ENCODE data around the gene WDR93. TPM values are rescaled to one million over a fixed set of nuclear protein-coding genes. Genes with fewer than 3 reads are reported as not detected.

The WDR93 gene
- total and polyA plus RNA-seq, 2 donors (not counting 1 experiment from before 2014, with no cell fraction given): 0.12 TPM; not detected in 1

DNA sequence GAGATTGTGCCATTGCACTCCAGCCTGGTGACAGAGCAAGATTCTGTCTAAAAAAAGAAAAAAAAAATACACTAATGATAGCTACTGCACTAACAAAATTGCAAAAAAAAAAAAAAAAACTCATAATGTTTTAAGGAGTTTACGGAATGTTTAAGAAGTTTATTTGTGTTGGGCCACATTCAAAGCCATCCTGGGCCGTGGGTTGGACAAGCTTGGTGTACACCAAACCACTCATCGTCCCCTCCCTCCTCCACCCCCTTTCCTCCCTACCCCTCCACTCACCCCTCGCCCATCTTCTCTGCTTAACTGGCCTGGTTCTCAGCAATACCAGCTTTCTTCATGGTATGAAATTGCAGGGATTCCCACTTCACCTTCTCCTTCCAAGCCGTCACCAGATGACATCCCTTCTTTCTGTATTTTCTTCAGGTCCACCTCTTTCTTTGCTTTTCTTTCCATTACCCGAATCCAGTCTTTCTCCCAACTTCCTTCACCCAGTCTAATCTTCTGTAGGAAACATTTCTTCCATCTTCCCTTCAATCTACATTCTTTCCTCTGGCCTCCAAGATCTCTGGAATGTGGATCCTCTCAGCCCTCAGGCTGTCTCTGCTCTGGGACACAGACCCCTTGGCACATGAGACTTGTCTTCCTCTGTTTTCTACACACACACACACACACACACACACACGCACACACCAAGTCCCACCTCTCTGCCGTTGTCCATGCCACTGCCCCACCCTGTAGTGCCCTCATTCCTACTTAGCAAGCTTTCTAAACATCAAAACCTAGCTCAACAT, 63.9 kb downstream of the WDR93 start:
- no peak for TF ChIP-seq EZH2 (IDR thresholded peaks at IDR 0.05; ENCODE audit: borderline replicate concordance, insufficient read depth, low read depth, low read length, poor library complexity, severe bottlenecking)
- TF ChIP-seq, protein P1, sequence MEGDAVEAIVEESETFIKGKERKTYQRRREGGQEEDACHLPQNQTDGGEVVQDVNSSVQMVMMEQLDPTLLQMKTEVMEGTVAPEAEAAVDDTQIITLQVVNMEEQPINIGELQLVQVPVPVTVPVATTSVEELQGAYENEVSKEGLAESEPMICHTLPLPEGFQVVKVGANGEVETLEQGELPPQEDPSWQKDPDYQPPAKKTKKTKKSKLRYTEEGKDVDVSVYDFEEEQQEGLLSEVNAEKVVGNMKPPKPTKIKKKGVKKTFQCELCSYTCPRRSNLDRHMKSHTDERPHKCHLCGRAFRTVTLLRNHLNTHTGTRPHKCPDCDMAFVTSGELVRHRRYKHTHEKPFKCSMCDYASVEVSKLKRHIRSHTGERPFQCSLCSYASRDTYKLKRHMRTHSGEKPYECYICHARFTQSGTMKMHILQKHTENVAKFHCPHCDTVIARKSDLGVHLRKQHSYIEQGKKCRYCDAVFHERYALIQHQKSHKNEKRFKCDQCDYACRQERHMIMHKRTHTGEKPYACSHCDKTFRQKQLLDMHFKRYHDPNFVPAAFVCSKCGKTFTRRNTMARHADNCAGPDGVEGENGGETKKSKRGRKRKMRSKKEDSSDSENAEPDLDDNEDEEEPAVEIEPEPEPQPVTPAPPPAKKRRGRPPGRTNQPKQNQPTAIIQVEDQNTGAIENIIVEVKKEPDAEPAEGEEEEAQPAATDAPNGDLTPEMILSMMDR (IDR thresholded peaks at IDR 0.05): no peak
- POLR2A ChIA-PET: no interaction called here
- Histone ChIP-seq H3K9me3 (ENCODE audit: control extremely low read depth in 1 of 3, control insufficient read depth in 2 of 3, insufficient read depth in 1 of 3, low read length in 2 of 3) (no peaks in the 10 kb centered on the region), H3K9ac (ENCODE audit: low read length) (no peak overlapping the region), H3K27ac (ENCODE audit: low read length in 2 of 2) (no peak overlapping the region), H4K20me1 (ENCODE audit: control insufficient read depth, insufficient read depth, low read length, poor library complexity, severe bottlenecking) (no peaks in the 10 kb centered on the region), H2AFZ (ENCODE audit: insufficient read depth, low read depth, low read length, poor library complexity, severe bottlenecking) (no peak overlapping the region), H3K4me3 (ENCODE audit: control extremely low read depth in 1 of 5, extremely low read depth in 1 of 5, insufficient read depth in 1 of 5, low read depth in 2 of 5, low read length in 4 of 5) (no peak overlapping the region), H3K27me3 (replicated peaks in 1 of 4; ENCODE audit: control extremely low read depth in 1 of 4, control insufficient read depth in 3 of 4, insufficient read depth in 4 of 4, low read length in 3 of 4) (peaks cover 0 to 10% (median 3%) of the 10 kb centered on the region in 4 experiments), H3K79me2 (ENCODE audit: control insufficient read depth, insufficient read depth, low read length) (no peaks in the 10 kb centered on the region), H3K4me1 (ENCODE audit: control insufficient read depth in 2 of 2, insufficient read depth in 2 of 2, low read length in 2 of 2) (peaks cover 11 to 13% of the 10 kb centered on the region in 2 donors), H3K4me2 (replicated peaks; ENCODE audit: low read depth, low read length, poor library complexity, severe bottlenecking) (no peak overlapping the region), H3K36me3 (replicated peaks in 1 of 2; ENCODE audit: control extremely low read depth in 1 of 2, control insufficient read depth in 1 of 2, extremely low read depth in 1 of 2, insufficient read depth in 2 of 2, low read length in 1 of 2) (no peaks in the 10 kb centered on the region)
- no peak overlapping the region for H3K4me3 Mint-ChIP-seq
- ATAC-seq (ENCODE audit: low read depth) (no peak), DNase-seq (no peak)
- H3K9me3 Mint-ChIP-seq (ENCODE audit: insufficient read depth): no peaks in the 10 kb centered on the region
- 80% methylated on average over 4 of the region's 8 CpGs for WGBS (ENCODE audit: insufficient coverage)
- H3K27ac Mint-ChIP-seq: no peak overlapping the region
- H3K27me3 Mint-ChIP-seq: peaks cover 13% of the 10 kb centered on the region
- intact Hi-C loops (cut with micrococcal nuclease): no loop called here
- CTCF ChIA-PET: interaction anchor here (0.7 to 4.2 kb wide), 4 partner anchors 7 to 317 kb away, joined by 3 to 27 read pairs (median 7); no protein-coding TSS in a partner anchor
- H3K4me1 Mint-ChIP-seq: peaks cover 4% of the 10 kb centered on the region

DNA sequence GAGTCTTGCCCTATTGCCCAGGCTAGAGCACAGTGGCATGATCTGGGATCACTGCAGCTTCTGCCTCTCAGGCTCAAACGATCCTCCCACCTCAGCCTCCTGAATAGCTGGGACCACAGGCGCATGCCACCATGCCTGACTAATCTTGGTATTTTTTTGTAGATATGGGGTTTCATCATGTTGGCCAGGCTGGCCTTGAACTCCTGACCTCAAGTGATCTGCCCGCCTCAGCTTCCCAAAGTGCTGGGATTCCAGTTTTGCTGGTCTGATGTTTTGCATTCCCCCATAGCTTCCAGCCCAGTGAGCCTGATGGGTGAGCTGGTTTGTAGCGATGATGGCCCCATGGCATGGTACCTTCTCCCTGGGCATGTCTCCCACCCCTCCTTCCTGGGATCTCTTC, 65.1 kb downstream of the WDR93 start:
- Histone ChIP-seq H3K36me3 (replicated peaks in 1 of 2; ENCODE audit: control extremely low read depth in 1 of 2, control insufficient read depth in 1 of 2, extremely low read depth in 1 of 2, insufficient read depth in 2 of 2, low read length in 1 of 2) (no peaks in the 10 kb centered on the region), H3K9ac (ENCODE audit: low read length) (no peak overlapping the region), H3K79me2 (ENCODE audit: control insufficient read depth, insufficient read depth, low read length) (no peaks in the 10 kb centered on the region), H3K4me2 (replicated peaks; ENCODE audit: low read depth, low read length, poor library complexity, severe bottlenecking) (no peak overlapping the region), H3K4me1 (ENCODE audit: control insufficient read depth in 2 of 2, insufficient read depth in 2 of 2, low read length in 2 of 2) (peaks cover 5 to 9% of the 10 kb centered on the region in 2 donors), H2AFZ (ENCODE audit: insufficient read depth, low read depth, low read length, poor library complexity, severe bottlenecking) (no peak overlapping the region), H3K4me3 (ENCODE audit: control extremely low read depth in 1 of 5, extremely low read depth in 1 of 5, insufficient read depth in 1 of 5, low read depth in 2 of 5, low read length in 4 of 5) (no peak overlapping the region), H3K9me3 (ENCODE audit: control extremely low read depth in 1 of 3, control insufficient read depth in 2 of 3, insufficient read depth in 1 of 3, low read length in 2 of 3) (no peaks in the 10 kb centered on the region), H4K20me1 (ENCODE audit: control insufficient read depth, insufficient read depth, low read length, poor library complexity, severe bottlenecking) (no peaks in the 10 kb centered on the region), H3K27ac (ENCODE audit: low read length in 2 of 2) (no peak overlapping the region), H3K27me3 (replicated peaks in 1 of 4; ENCODE audit: control extremely low read depth in 1 of 4, control insufficient read depth in 3 of 4, insufficient read depth in 4 of 4, low read length in 3 of 4) (peaks cover 0 to 4% (median 0%) of the 10 kb centered on the region in 4 experiments)
- DNase-seq (no peak), ATAC-seq (ENCODE audit: low read depth) (no peak)
- intact Hi-C loops (cut with micrococcal nuclease): no loop called here
- POLR2A ChIA-PET: no interaction called here
- Mint-ChIP-seq H3K27ac (no peak overlapping the region), H3K4me1 (no peaks in the 10 kb centered on the region), H3K27me3 (peaks cover 12% of the 10 kb centered on the region), H3K9me3 (ENCODE audit: insufficient read depth) (no peaks in the 10 kb centered on the region), H3K4me3 (no peak overlapping the region)
- no peak for TF ChIP-seq EZH2 (IDR thresholded peaks at IDR 0.05; ENCODE audit: borderline replicate concordance, insufficient read depth, low read depth, low read length, poor library complexity, severe bottlenecking)
- TF ChIP-seq, protein P1 (IDR thresholded peaks at IDR 0.05): no peak
- WGBS (ENCODE audit: insufficient coverage): 100% methylated on average over 1 of the region's 4 CpGs
- CTCF ChIA-PET: interaction anchor here (1.5 to 2.7 kb wide), 2 partner anchors 119 to 316 kb away, joined by 5 to 9 read pairs; no protein-coding TSS in a partner anchor
